Measurements from ENCODE around the gene SMIM30.
A peak's percentile ranks its signal among the peaks of the same experiment; 100 is the strongest.
"Not testable (repeated sequence)": the region's sequence is repeated elsewhere in the genome, so short reads cannot be mapped to it uniquely, and the experiment has no call there.

The SMIM30 gene, protein sequence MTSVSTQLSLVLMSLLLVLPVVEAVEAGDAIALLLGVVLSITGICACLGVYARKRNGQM
- long read RNA-seq, donor 1, transcript SMIM30-201 (3 exons, 1,070 nt) = major isoform, 101 of 120 reads
- long read RNA-seq, donor 1, transcript SMIM30-202 (2 exons, 818 nt) = minor isoform, 11 of 120 reads
- long read RNA-seq, donor 1, transcript SMIM30-204 (3 exons, 962 nt) = minor isoform, 8 of 120 reads
- long read RNA-seq, donor 1, partial matches to known transcripts = 0 of 120 reads
- long read RNA-seq, donor 1, other reads (novel, unspliced or antisense) = 0 of 120 reads
- long read RNA-seq, donor 2, transcript SMIM30-204 (3 exons, 962 nt) = minor isoform, 7 of 66 reads
- long read RNA-seq, donor 2, transcript SMIM30-201 (3 exons, 1,070 nt) = major isoform, 54 of 66 reads
- long read RNA-seq, donor 2, transcript SMIM30-202 (2 exons, 818 nt) = minor isoform, 5 of 66 reads
- long read RNA-seq, donor 2, partial matches to known transcripts = 0 of 66 reads
- long read RNA-seq, donor 2, other reads (novel, unspliced or antisense) = 0 of 66 reads
- long read RNA-seq, donor 3, transcript SMIM30-201 (3 exons, 1,070 nt) = major isoform, 23 of 29 reads
- long read RNA-seq, donor 3, partial matches to known transcripts = 0 of 29 reads
- long read RNA-seq, donor 3, other reads (novel, unspliced or antisense) = 0 of 29 reads
- long read RNA-seq, donor 4, transcript SMIM30-202 (2 exons, 818 nt) = minor isoform, 12 of 64 reads
- long read RNA-seq, donor 4, transcript SMIM30-204 (3 exons, 962 nt) = minor isoform, 5 of 64 reads
- long read RNA-seq, donor 4, transcript SMIM30-201 (3 exons, 1,070 nt) = major isoform, 47 of 64 reads
- long read RNA-seq, donor 4, partial matches to known transcripts = 0 of 64 reads
- long read RNA-seq, donor 4, other reads (novel, unspliced or antisense) = 0 of 64 reads
- long read RNA-seq, donor 5, transcript SMIM30-202 (2 exons, 818 nt) = minor isoform, 8 of 61 reads
- long read RNA-seq, donor 5, transcript SMIM30-201 (3 exons, 1,070 nt) = major isoform, 49 of 61 reads
- long read RNA-seq, donor 5, partial matches to known transcripts = 0 of 61 reads
- long read RNA-seq, donor 5, other reads (novel, unspliced or antisense) = 0 of 61 reads
- long read RNA-seq, donor 6, transcript SMIM30-204 (3 exons, 962 nt) = minor isoform, 6 of 63 reads
- long read RNA-seq, donor 6, transcript SMIM30-202 (2 exons, 818 nt) = minor isoform, 9 of 63 reads
- long read RNA-seq, donor 6, transcript SMIM30-201 (3 exons, 1,070 nt) = major isoform, 47 of 63 reads
- long read RNA-seq, donor 6, partial matches to known transcripts = 0 of 63 reads
- long read RNA-seq, donor 6, other reads (novel, unspliced or antisense) = 0 of 63 reads
- long read RNA-seq, donor 7, transcript SMIM30-202 (2 exons, 818 nt) = minor isoform, 21 of 98 reads
- long read RNA-seq, donor 7, transcript SMIM30-204 (3 exons, 962 nt) = minor isoform, 6 of 98 reads
- long read RNA-seq, donor 7, transcript SMIM30-201 (3 exons, 1,070 nt) = major isoform, 71 of 98 reads
- long read RNA-seq, donor 7, partial matches to known transcripts = 0 of 98 reads
- long read RNA-seq, donor 7, other reads (novel, unspliced or antisense) = 0 of 98 reads
- long read RNA-seq, donor 8, transcript SMIM30-201 (3 exons, 1,070 nt) = major isoform, 59 of 79 reads
- long read RNA-seq, donor 8, transcript SMIM30-202 (2 exons, 818 nt) = minor isoform, 15 of 79 reads
- long read RNA-seq, donor 8, partial matches to known transcripts = 0 of 79 reads
- long read RNA-seq, donor 8, other reads (novel, unspliced or antisense) = 0 of 79 reads

DNA sequence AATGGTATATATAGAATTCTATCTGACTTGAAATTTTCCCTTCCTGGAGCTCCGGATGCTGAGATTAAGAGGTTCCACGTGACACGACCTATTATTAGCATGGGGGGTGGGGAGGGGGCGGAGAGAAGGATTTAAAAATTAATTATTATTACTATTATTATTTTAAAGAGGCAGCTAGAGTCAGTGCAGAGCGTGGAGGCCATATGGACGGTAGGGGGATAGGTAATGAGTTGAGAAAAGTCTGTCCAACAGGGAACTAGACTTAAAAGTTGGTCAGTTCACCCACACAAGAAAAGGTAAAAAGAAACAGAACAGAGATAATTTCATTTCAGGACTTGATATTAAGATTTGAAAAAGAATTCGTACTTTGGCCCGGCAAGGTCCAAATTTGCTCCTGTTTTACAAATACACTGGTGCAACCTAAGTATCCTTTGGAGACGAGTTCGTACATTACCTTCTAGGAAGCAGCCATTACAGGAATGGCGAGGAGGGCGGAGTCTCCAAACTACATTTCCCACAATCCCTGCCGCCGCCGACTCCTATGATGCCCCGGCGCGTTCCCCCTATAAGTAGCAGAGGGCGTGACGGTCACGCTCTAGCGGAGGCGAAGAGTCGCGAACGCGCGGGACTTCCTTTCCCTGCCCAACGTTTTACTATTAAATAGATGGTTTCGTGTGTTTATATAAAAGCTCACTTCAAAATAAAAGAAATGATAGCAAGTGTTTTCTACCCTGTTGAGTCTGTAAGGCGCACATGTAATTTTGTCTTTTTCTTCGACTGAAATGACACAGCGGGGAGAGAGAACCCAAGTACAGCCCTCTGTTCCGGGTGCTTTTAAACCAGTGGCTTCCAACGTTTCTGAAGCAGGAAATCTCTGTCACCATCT is at the start of gene SMIM30:
Gene SMIM30, minus strand, starts transcription at position 481 of the 886 bp plus-strand sequence. CDS start 976 bp downstream, outside the sequence.
- DNase-seq = peak; percentile 79

DNA sequence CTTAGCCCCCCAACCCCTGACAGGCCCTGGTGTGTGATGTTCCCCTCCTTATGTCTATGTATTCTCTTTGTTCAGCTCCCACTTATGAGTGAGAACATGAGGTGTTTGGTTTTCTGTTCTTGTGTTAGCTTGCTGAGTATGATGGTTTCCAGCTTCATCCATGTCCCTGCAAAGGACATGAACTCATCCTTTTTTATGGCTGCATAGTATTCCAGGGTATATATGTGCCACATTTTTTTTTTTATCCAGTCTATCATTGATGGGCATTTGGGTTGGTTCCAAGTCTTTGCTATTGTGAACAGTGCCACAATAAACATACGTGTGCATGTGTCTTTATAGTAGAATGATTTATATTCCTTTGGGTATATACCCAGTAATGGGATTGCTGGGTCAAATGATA is 47.8 kb upstream of the SMIM30 start:
- DNase-seq = not testable (repeated sequence)

DNA sequence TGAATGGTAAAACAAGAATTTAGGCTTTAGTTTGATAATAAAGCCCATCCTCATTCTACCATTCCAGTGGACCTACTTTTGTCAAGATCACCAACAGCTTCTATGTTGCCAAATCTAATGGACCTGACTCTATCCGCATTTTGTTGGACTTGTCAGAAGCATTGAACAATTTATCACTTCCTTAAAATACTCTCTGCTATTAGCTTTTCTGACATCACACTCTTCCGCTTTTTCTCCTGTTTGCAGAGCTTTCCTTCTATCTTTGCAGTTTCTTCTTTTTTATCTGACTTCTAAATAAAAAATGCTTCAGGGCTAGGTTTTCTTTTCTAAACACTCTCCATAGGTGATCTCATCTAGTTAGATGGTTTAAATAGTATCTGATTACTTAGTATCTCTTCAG is 42.7 kb upstream of the SMIM30 start:
- DNase-seq = no peak

DNA sequence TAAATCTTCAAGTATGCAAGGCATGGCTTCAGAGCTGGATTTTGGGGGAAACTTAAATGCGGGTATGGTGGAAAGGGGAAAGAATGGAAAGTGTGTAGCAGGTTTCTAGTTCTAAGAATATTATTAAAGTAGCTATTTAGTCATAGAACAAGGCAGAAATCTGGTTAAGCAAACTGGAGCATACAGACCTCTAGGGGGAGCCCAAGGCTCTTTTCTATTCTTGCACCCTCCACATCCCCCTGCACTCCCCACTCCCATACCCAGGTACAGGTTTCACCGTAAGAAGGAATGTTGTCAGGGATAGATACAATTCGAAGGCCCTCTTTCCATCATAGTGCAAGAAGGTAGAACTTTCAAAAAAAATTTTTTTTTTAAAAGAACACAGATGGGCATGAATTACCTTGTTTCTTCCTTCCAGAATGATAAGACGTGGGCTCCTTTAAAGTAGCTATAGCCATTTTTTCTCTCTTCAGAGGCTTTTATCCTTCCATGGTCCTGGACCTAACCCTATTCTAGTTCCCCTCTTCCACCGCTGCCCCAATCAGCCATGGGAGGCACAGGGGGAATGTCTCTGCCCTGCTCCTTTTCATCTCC is 41.5 kb upstream of the SMIM30 start:
- no peak for DNase-seq

DNA sequence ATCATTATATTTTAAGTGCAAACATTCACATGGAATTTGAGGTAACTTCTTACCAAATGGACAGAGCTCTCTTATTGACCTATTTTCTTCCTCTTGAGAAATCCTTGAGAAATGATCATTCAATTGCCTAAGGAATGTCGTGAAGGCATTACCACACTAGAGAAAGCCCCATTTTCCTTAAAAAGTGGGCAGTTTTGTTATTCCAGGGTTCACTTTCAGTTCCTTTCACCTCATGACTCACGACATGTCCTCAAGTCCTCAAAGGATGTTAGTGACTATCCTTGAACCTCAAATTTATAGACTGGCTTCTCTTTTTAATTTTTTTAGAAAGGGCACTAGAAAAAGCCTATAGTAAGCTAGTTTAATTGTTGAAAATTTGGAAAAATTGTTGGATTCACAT is 40.4 kb upstream of the SMIM30 start:
- DNase-seq = no peak

DNA sequence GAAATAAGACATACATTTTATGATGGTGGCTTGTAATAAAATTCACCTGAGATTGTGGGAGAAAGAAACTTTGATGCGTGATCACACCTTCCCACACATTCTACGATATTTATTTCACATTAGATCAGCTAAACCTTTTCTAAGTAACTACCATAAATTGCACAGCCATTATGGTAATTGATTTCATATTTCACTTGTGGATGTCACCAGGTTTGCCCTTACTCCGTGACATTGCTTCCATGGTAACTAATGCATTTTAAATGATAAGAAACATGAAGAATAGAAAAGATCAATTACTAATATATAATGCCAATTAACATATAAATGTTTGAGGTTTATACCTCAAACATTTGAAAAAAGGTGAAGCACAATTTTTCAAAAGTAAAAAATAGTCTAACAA is 35.8 kb upstream of the SMIM30 start:
- no peak for DNase-seq

DNA sequence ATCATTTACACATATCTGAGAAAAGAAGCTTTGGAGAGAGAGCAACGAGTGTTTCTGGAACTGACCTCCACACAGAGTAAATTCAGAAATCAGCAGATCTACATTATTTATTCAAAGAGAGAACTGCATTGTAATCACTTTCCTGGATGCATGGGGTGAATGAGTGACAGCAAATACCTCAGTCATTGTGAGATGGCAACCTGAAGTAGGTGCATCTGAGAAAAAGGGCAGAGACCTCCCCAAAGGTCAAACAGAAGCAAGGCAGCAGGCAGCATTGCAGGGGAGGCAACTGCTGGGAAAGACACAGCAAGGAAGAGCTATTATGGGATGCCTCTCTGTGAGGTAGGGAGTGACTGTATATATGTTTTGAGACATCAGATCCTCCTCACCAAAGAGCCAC is 26.5 kb upstream of the SMIM30 start:
- no peak for DNase-seq

DNA sequence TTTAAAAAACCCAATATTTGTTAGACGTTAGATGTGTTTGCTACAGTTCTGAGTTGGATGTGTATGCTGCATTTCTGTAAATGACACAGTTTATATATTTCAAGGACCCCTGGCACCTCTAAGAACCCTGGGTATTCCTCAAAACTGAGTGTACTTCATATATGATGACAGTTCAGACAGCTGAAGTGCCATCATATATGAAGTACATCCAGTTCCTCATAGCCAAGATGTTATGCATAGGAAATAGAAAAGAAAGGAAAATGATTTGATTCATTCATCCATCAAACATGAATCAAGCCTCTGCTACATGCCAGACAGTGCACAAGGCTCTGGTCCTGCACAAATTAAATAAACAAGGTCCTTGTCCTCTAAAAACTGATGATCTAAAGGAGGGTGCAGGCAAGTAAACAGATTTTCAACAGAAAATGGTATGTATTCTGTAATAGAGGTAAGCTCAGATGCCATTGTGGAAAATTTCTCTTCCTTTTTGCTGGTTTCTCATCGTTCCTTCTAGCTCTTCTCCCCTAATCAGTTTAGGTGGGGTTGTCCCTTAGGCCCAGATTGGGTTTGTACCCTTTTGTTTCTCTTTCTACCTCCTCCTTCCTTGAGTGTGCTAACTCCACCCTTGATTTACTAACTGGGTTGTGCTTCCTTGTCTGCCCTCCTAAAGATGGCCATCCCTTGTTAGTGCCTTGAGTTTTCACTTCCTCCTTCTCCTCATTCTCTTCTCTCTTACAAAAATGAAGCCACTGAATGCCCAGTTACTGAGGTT is 25.3 kb upstream of the SMIM30 start:
- DNase-seq = no peak

DNA sequence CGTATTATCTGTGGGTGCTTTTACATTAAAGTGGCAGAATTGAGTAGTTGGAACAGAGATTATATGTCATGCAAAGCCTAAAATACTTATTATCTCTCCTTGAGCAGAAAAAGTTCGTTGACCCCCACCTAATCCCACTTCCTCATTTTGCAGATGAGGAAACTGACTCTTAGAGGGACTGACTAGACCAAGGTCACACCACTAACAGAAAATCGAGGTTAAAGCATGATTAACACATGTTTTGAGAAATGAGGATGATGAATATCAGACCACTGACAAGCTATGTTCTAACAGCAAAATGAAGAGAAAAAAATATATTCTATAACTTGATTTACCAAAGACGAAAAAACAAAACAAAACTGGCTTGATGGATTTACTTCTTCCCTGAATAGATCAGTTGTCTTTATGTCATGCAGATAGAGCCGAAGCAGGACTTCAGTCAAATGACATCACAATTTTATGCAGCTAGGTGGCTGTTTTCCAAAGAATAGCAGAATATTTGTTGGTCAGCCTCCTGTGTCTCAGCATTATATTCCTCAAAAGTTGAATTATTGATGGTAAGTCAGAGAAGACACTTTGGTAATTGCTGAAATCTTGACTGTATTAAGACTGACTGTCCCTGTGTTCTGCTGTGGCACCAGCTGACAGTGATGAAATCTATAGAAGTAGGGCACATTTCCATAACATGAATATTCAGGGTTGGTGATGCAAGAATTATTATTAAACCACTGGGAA is 24.2 kb upstream of the SMIM30 start:
- DNase-seq = no peak

DNA sequence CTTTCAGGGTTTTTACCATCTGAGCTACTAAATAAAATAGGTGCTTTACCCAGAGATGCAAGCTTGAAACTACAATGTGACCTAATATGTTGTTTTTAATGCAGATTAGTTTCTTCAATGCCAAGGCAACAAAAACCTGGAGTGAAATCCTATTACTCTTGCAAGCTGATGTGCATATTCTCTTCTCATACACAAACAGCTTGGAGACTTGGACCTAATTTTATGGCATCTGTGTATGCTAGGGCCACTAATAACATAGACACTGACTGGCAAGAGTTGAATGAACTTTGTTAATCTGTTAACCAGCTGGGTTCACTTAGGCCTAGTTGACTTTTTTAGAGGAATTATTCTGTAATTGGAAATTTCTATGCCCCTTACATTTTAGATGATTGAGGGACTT is 23.4 kb upstream of the SMIM30 start:
- no peak for DNase-seq

DNA sequence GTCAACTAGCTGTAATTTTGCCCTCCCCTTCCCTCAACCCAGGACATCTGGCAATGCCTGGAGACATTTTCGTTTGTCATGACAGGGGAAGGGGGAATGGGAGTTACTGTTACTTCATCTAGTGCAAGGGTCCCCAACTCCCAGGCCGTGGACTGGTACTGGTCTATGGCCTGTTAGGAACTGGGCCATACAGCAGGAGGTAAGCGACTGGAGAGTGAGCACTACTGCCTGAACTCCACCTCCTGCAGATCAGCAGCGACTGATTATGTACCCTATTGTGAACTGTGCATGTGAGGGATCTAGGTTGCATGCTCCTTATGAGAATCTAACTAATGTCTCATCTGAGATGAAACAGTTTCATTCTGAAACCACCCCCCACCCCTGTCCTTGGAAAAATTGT is 22.6 kb upstream of the SMIM30 start:
- no peak for DNase-seq

DNA sequence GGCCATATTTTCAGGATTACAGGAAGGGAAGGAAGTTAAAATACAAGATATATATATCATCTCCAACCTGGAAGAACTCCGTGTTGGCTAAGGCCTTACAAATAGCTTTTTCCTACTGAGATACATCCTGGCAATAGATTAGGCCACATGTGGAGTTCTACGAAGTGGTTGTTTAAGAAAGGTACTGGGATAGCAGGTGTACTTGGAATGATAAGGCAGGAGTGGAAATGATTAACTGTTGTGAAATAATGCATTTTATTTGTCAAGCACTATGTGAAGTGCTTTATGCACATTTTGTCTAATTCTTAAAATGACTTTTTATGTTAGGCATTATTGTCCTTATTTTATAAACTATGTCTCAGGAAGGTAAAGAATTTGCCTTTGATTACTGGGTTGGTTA is 18.9 kb upstream of the SMIM30 start:
- DNase-seq = no peak

DNA sequence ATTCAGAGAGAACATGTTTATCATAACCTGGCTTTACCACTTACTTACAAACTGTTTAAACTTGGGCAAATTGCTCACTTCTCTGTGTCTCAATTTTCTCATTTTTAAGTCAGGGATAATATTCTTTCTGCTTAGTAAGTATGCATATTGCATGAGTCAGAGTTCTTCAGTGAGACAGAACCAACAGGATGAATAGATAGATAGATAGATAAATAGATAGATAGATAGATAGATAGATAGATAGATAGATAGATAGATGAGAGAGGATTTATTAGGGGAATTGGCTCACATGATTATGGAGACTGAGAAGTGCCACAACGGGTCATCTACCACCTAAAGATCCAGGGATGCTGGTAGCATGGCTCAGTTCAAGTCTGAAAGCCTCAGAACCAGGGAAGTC is 15.7 kb upstream of the SMIM30 start:
- no peak for DNase-seq

DNA sequence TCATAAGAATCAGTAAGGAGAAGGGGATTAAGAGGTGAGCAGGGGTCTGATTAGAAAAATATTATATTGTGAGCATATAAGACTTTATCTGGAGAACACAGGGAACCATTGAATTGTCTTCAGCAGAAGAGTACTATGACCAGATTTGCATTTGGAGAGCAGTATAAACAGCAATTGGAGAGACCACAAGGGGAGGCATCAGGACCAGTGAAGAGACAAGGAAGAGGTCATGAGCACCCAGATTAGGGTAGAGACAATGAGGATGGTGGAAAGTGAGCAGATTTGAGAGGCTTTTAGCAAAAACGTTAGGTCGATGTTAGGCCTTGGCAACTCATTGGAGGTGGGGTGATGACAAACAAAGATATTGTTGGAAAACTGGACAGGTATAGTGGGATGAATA is 13.0 kb upstream of the SMIM30 start:
- DNase-seq = no peak

DNA sequence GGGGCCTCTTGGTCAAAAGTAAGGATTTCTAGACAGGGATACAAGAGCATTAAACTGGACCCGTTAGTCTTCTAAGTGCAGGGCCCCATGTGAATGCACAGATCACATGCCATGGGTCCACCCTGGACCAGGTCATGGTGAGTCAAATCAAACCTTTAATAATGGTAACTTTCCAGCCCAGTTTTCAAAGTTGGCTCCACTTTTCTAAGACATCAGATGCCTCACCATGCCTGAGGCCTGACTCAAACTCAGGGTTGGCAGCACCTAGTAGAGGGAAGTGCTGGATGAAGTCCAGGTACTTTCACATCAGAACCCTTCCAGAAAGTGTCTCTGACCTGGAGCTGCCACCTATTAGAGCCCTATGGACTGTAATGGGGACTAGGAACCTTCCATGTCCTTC is 9.7 kb upstream of the SMIM30 start:
- no peak for DNase-seq

DNA sequence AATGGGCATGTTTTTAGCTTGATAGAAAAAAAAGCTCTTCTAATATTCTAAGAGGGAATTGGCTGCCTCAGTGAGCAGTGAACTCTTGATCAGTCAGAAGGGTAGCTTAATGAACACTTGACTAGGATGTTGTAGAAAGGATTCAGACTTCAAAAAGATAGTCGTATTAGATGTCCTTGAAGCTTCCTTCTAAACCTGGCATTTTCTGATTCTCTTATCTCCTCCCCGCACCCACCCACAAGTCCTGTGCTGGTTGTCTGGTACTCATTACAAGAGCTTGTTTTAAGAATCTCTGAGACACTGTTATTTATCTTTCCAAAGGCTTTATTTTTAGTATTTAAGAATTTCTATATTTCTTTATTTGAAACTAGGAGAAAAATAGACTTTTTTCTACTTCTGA is 7.4 kb upstream of the SMIM30 start:
- DNase-seq = no peak

DNA sequence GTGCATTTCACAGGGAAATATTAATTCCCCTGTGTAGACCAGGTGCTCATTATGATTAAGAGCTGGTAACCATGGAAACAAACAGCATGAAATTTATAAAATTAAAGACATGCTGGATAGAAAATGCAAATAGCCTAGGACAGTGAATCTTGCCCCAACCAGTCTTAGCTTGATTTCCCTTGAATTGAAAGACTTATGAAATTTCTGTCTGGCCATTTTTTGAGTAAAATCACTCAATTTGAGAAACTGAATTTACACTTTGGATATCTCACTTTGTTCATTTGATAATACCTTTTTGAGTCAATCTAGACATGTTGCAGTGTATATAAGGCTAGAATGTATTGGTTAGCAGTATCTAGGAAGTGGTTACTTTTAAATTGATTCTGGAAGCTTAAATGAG is 4.4 kb upstream of the SMIM30 start:
- no peak for DNase-seq

DNA sequence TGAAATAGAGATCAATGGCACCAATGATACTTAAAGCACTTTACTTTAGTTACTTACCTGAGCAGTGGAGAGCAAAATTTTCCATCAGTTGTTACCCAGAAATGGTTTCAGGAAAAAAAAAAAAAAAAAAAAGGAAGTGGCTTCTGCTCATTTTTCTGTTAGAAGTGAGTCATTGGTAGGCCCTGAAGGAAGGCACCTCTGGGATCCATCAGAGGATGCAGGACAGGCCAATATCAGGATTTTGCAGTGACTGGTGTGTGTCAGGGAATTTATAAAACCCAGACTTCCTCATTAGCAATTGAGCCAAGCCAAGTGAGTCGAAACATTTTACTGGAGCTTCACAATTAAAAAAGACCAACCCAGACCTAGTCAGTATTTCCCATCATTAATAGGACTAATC is 2.3 kb upstream of the SMIM30 start:
- no peak for DNase-seq

DNA sequence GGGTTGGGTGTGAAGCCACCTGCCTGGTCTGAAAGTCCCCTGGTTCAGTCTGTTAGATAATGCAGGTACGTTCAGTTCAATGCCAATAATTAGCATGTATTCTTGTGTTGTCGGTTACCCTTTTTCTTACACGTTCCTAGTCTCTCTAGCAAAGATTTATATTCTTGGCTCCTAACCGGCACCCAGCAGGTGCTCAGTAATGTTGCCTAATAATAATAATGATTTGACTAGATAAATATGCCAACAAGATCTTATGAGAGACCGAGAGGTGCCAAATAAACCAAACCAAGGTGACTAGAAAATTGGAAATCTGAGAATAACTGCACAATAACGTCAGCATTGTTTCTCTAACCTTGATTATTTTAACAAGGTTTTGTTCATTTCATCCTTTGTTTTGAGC is 1.1 kb upstream of the SMIM30 start:
- DNase-seq = no peak
